GM19239 (cell line): ENCODE measurements around the gene STX1A.
"Not testable (repeated sequence)": the region's sequence is repeated elsewhere in the genome, so short reads cannot be mapped to it uniquely, and the experiment has no call there.

ENCODE experiments used
- DNase-seq: peaks from one replicate; pipeline ENCODE4 v3.0.0; 2011; ENCODE audit warnings: low spot score; ENCODE audit not compliant: insufficient read length
- FAIRE-seq: peaks from 2 replicates; lab custom pipeline; 2011; peaks lifted over from hg19 to GRCh38; lab: Jason Lieb, UNC

The STX1A gene

DNA sequence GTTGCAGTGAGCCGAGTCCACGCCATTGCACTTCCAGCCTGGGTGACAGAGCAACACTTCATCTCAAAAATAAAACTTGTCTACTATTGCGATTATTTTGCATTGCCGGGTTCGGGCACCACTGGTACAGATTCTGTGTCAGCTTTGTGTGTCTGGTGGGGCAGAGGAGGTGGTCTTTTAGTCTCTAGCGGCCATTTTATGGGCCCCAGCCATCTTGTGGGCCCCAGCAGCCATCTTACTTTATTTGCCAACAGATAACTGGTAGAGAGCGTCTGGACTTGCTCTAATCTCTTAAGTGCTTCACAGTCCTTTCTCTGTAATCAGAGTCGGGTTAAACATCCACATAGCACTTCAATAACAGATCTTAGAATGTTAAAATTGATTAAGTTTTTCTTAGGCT, 31.2 kb downstream of the STX1A start:
- no peak for DNase-seq
- FAIRE-seq: no peak

DNA sequence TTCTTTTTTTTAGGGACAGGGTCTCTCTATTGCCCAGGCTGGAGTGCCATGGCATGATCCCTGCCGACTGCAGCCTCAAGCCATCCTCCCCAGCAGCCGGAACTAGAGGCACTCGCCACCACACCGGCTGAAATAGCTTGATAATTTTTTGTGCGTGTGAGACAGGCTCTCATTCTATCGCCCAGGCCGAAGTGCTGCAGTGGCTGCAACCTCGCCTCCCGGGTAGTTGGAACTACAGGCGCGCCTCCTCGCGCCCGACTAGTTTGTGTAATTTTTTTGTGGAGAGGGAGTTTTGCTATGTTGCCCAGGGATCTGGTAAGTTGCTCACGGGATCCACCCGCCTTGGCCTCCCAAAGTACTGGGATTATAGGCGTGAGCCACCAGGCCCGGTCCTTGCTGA, 34.2 kb downstream of the STX1A start:
- DNase-seq (no peak), FAIRE-seq (no peak)

DNA sequence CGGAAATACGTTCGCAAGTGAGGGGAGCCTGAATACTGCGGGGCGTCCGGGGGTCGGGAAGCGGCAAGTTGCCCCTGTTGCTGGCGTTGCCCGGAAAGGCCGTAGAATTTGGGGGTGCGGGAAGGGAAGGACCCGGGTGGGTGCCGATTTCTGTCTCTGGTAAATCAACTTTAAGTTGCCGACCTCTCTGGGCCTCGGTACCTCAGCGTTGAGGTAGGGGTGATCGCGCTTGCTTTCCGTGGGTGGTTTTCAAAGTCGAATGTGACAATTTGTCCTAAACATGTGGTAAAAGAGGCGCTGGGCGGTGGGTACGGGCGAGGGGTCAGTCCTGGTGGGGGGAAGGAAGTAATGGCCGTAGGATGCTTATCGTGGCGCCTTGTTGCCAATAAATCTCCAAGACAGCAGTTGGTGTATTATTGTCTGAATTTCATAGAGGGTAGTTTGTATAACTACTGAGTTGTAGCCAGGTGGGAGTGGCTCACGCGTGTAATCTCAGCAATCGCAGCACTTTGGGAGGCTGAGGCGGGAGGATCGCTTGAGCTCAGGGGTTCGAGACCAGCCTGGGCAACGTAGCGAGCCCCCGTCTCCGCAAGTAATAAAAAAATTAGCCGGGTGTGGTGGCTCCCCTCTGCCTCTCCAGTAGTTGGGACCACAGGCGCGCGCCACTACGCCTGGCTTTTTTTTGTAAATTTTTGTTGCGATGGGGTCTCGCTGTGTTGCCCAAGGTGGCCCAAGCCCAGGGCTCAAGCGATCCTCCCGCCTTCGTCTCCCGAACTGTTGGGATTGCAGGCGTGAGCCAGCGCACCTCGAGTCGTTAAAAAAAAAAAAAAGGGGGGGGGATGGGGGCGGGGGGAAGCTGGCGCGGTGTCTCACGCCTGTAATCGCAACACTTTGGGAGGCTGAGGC, 35.4 kb downstream of the STX1A start:
- FAIRE-seq: peak; percentile 31
- DNase-seq: no peak

- FAIRE-seq (peak; percentile 95), DNase-seq (peak; percentile 97)
These were observed 36.2 kb downstream of the STX1A start, which contains the start of the genes BUD23 and DNAJC30 for GRCh38 chr7:73683056-73683787. Gene BUD23 (plus strand): TSS chr7:73683597. CDS start chr7:73683626, 29 bp downstream. Gene DNAJC30 (minus strand): TSS chr7:73683453. CDS start chr7:73683423, 30 bp downstream.

DNA sequence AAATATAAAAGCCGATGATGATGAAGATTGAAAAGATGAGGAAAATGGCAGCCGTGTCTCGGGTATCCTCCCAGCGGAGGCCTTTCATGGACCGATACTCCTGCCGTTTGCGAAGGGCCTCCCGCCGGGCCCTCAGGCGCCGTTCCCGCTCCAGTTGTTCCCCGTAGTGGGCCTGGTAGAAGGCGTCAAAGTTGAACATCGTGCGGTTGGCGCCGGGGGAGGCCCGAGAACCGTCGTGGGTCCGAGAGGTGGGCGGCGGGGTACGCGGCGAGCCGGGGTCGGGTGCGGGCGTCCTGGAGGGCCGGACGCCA, 36.8 kb downstream of the STX1A start:
- DNase-seq (no peak), FAIRE-seq (no peak)

DNA sequence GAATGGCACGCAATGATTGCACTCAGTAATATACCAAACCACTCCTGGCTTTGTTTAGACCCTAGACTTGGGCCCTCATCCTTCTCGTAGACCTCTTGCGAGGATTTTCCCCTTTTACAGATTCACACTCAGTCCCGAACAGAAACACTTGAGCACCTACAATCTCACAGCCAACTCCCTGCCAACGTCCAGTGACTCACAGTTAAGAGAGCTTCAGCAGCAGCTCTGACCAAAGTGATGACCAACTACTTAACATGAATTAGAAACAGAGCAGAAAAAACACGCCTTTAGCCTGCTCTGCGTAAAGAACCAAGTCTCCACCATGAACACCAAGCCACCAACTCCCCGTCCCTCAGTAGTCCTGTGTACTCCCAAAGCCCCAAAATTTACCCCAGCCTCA, 38.4 kb downstream of the STX1A start:
- no peak for FAIRE-seq
- no peak for DNase-seq

GRCh38 chr7:73680501-73680900, 39.0 kb downstream of the STX1A start:
- no peak for DNase-seq
- FAIRE-seq: no peak

DNA sequence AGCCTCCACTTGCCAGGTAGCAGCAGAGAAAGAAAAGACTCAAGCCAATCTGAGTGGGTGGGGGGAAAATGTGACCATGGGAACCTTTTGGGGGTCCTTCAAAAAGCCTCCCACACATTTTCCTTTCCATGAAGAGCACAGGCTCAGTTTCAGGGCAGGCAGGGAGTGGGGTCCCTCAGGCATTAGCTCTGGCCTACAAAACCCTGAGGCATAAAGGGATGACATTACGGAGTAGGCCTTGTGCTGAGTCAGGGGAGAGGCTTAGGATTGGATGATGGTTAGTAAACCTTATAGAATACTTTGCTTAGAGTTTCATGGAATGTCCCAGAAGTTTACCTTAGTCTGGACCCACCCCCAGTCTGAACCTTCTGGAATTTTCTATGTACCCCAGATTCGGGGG, 39.8 kb downstream of the STX1A start:
- no peak for FAIRE-seq
- DNase-seq: no peak

- FAIRE-seq (no peak), DNase-seq (no peak)
These were observed 40.6 kb downstream of the STX1A start for GRCh38 chr7:73678862-73679261.

DNA sequence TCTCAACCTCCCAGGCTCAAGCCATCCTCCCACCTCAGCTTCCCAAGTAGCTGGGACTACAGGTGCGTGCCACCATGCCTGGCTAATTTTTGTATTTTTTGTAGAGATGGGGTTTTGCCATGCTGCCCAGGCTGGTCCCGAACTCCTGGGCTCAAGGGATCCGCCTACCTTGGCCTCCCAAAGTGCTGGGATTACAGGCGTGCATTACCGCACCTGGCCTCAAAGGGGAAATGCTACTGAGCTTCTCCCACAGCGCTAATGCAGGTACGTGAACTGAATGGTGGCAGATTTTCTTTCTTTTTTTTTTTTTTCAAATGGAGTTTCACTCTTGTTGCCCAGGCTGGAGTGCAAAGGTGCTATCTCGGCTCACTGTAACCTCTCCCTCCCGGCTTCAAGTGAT, 43.4 kb downstream of the STX1A start:
- not testable (repeated sequence) for FAIRE-seq, DNase-seq

GRCh38 chr7:73674468-73675124, 44.9 kb downstream of the STX1A start:
- no peak for DNase-seq
- no peak for FAIRE-seq

GRCh38 chr7:73671857-73672445, 47.5 kb downstream of the STX1A start:
- FAIRE-seq (no peak), DNase-seq (no peak)

DNA sequence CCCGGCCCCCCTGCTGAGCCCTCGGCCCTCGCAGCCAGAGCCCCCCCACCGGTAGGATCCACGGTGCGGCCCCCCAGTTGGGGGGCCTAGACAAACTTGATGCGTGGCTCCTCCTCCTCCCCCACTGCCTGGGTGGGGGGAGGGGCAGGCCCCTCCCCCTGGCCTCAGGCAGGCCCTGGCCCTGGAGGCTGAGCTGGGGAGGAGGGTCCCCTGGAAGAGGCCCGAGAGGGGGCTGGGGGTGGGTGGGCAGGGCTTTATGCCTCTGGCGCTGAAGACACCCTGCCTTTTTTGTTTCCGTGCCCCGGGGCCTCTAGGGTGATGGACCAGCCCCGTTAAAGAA, 48.2 kb downstream of the STX1A start:
- DNase-seq (no peak), FAIRE-seq (no peak)

DNA sequence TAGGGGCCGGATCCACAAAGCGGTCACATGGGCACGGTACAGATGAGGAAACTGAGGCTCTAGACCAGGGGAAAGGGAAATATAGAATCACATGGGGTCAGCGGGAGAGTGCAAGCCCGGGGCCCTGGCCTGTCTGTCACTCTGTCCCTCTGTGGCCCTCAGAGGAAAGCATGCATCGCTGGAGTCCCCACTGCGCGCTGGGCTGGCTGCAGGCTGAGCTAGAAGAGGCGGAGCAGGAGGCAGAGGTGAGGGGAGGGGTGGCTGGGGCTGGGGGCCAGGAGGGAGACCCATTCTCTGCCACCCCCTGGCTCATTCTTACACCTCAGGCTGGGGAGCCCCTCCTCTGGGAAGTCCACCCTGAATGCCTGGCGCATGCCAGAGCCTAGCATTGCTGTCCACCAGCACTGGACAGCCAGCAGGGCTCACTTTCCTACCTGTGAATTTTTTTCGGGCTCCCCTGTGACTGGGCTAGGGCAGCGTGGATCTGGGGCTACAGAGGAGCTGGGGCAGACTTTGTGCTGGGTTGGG, 49.5 kb downstream of the STX1A start:
- FAIRE-seq: no peak

DNA sequence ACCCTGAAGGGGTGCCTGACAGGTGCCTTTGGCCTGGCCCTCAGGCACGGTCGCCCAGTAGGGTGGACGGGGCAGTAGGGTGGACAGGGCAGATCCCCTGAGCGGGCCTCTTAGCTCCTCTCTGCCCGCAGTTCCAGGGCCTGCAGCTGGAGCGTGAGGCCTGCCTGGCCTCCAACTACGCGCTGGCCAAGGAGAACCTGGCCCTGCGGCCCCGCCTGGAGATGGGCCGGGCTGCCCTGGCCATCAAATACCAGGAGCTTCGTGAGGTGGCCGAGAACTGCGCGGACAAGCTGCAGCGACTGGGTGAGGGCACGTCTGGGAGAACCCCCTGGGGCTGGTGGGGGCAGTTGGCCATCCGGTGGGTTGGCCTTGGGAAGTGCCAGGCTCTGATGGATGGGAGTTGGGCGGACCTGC, 50.2 kb downstream of the STX1A start:
- FAIRE-seq (no peak), DNase-seq (no peak)

More for the DNA sequence above, 49.5 kb downstream of the STX1A start:
- DNase-seq: no peak

- FAIRE-seq: no peak
These were observed 50.6 kb downstream of the STX1A start for GRCh38 chr7:73668886-73669230.

DNA sequence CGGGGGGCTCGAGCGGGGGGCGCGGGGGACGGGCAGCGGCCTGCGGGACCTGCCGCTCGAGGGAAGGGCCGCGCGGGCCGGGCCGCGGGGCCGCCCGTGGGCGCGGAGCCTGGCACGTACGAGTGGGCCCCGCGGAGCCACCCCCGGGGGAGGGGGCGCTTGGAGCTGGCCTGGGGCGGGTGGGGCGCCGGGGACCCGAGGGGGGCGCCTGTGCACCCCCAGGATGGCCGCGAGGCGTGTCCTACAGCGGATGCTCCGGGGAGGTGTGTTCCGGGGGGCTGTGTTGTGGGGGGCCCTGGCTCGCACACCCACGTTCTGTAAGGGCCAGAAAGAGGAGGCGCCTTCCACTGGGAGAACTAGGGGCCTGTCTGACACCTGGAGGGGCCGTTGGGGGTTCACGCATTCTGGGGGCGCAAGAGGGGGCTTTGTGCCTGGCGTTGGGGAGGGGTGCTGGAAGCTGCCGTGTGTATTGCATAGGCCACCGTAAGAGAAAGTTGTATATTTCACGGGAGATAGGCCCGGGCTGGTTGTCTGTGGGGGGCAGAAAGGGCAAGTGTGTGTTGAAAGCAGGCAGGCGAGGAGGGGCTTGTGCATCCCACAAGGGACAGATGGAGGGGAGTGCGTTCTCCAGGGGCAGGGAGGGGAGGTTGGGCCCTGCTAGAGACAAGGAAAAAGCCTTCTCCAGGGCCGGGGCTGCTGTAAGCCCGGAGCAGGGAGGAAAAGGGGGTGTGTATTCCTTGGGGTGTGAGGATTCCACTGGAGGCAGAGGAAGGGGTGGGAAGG, 51.2 kb downstream of the STX1A start:
- DNase-seq (no peak), FAIRE-seq (no peak)

More at GRCh38 chr7:73668886-73669230, 50.6 kb downstream of the STX1A start:
- DNase-seq: no peak

DNA sequence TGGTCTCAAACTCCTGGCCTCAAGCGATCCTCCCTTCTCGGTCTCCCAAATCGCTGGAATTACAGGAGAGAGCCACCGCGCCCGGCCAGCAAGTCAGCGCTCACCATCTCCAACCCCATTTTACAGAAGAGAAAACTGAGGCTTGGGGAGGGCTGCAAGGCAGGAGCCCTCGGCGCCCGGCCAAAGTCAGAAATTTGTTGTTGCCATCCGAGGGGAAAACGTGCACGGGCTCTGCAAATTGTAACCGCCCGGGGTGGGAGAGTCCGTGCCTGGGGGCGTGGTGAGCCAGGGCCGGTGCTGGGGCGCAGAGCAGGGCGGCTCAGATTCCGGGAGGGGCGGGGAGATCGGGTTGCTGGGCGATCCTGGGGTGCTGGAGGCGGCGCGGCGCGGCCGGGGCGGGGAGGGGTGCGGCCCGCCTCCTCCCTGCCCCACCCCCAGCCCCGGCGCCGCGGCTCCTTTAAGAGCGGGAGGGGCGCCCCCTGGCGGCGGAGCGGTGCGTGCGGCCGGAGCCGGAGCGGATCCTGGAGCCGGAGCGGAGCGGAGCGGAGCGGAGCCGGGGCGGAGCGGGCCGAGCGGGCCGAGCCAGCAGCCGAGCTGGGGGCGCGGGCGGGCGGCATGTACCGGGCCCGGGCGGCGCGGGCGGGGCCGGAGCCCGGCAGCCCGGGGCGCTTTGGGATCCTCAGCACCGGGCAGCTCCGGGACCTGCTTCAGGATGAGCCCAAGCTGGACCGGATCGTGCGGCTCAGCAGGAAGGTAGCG, 51.9 kb downstream of the STX1A start, which contains the start of gene VPS37D:
Gene VPS37D, plus strand, starts transcription at position 488 of the 759 bp plus-strand sequence. Its CDS starts 128 bp downstream, at position 616.
- DNase-seq: peak; percentile 98

DNA sequence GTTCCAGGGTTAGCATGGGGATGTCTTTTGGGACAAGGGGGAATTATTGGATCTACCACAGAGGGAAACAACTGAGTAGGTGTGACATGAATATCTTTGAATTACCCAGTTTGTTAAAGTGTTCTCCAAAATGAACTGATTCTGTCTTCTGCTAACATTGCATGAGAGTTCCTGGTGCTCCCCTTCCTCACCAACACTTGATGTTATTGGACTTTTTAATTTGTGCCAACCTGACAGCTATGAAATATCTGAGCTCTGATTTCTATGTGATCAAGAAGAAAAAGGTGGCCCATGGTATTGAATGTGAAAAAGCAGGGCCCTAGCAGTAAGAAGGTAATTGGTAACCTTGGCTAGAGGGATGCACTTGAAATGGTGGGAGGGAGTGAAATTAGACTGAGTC, 56.4 kb downstream of the STX1A start:
- no peak for FAIRE-seq
- DNase-seq: no peak

More for the DNA sequence above, 51.9 kb downstream of the STX1A start, which contains the start of gene VPS37D:
- peak; percentile 78 for FAIRE-seq
